NT2/D1 (cell line): ENCODE data around the gene LDLRAD3.

ENCODE experiments used
- SUZ12 ChIP-seq: IDR thresholded peaks from 2 replicates; pipeline ENCODE4 v1.6.1; 2011; ENCODE audit not compliant: insufficient read length, insufficient read depth; ENCODE audit errors: extremely low read depth
- ZNF274 ChIP-seq: IDR thresholded peaks from 2 replicates; pipeline ENCODE4 v1.6.1; 2011; ENCODE audit warnings: mild to moderate bottlenecking, low read depth, low read length

DNA sequence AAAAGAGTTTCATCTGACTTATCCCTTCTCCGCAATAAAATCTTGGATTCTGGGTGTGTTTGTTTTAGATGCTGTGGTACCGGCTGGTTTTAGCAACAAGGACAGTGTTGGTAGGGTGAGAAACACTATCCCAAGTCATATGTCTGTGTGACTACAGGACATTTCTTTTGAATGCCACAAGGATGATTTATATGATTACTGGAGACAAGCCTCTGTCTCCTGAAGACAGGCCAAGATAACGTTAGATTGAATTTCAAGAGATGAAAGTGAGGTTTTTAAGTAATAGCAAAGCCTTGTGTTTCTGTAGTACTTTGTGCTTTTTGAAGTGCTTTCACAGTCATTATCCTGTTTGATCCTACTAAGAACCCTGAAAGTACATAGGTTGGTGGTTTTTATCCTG lies 243.8 kb downstream of the LDLRAD3 start:
- TF ChIP-seq ZNF274, result no peak
- TF ChIP-seq SUZ12, result no peak
